OCI-LY1 (cell line): ENCODE data around the gene AFF1.

Source experiments
- H2AFZ ChIP-seq: fragments of 200-600 bp; sonication (generic), shearing (Covaris generic); 2 replicates; pipeline ENCODE4 v1.6.0; 2014; ENCODE audit warnings: antibody characterized with exemption, mild to moderate bottlenecking, low read length
- H3F3A ChIP-seq: fragments of 200-600 bp; sonication (generic), shearing (Covaris generic); 2 replicates; pipeline ENCODE4 v1.6.0; 2014; ENCODE audit warnings: mild to moderate bottlenecking, antibody characterized with exemption, low read length, moderate library complexity; ENCODE audit not compliant: insufficient read depth
- H3K27ac ChIP-seq: fragments of 200-600 bp; sonication (generic); 2 replicates; pipeline ENCODE4 v1.5.1; 2014; ENCODE audit warnings: low read length, mixed run types, mild to moderate bottlenecking, low read depth; ENCODE audit not compliant: poor library complexity, severe bottlenecking
- H3K27me3 ChIP-seq: fragments of 200-600 bp; sonication (generic); 2 replicates; pipeline ENCODE4 v1.6.0; 2014; ENCODE audit warnings: antibody characterized with exemption, mild to moderate bottlenecking, low read length, moderate library complexity; ENCODE audit not compliant: insufficient read depth
- H3K36me3 ChIP-seq: fragments of 200-600 bp; sonication (generic); 2 replicates; pipeline ENCODE4 v1.6.1; 2014; ENCODE audit warnings: mild to moderate bottlenecking, antibody characterized with exemption, low read length, moderate library complexity, mixed read lengths; ENCODE audit not compliant: insufficient read depth
- H3K4me1 ChIP-seq: fragments of 200-600 bp; sonication (generic); 2 replicates; pipeline ENCODE4 v1.5.1; 2014; ENCODE audit warnings: mild to moderate bottlenecking, low read length, moderate library complexity; ENCODE audit not compliant: insufficient read depth, severe bottlenecking
- H3K4me2 ChIP-seq: fragments of 200-600 bp; sonication (generic), shearing (Covaris generic); 2 replicates; pipeline ENCODE4 v1.6.1; 2014; ENCODE audit warnings: low read length
- H3K4me3 ChIP-seq: fragments of 200-600 bp; sonication (generic); 2 replicates; pipeline ENCODE4 v1.5.1; 2014; ENCODE audit warnings: low read length, low read depth, mild to moderate bottlenecking, mixed read lengths; ENCODE audit not compliant: poor library complexity, severe bottlenecking
- H3K79me2 ChIP-seq: fragments of 200-600 bp; shearing (Covaris generic); 2 replicates; pipeline ENCODE4 v1.6.1; 2016; ENCODE audit warnings: mixed run types, low read length, mixed read lengths; ENCODE audit not compliant: insufficient read depth
- H3K9ac ChIP-seq: fragments of 200-600 bp; sonication (generic), shearing (Covaris generic); 2 replicates; pipeline ENCODE4 v1.6.1; 2014; ENCODE audit warnings: mild to moderate bottlenecking, low read length, mixed read lengths
- H3K9me2 ChIP-seq: fragments of 200-600 bp; sonication (generic), shearing (Covaris generic); 2 replicates; pipeline ENCODE4 v1.6.1; 2014; ENCODE audit warnings: low read depth, mild to moderate bottlenecking, low read length, mixed read lengths
- H3K9me3 ChIP-seq: fragments of 200-600 bp; shearing (Covaris generic); 2 replicates; pipeline ENCODE4 v1.6.1; 2014; ENCODE audit warnings: low read length, mixed read lengths
- H4K20me1 ChIP-seq: fragments of 200-600 bp; sonication (generic), shearing (Covaris generic); 2 replicates; pipeline ENCODE4 v1.6.0; 2016; ENCODE audit warnings: mild to moderate bottlenecking, low read length; ENCODE audit not compliant: insufficient read depth
- EZH2 ChIP-seq: fragments of 200-600 bp; sonication (generic), shearing (Covaris generic); IDR thresholded peaks from 2 replicates; pipeline ENCODE4 v1.8.0; 2017; ENCODE audit warnings: borderline replicate concordance, mixed run types, mild to moderate bottlenecking, antibody characterized with exemption, low read length, moderate library complexity, mixed read lengths
- TF ChIP-seq, protein P1 (sequence below): fragments of 200-600 bp; sonication (generic), shearing (Covaris generic); IDR thresholded peaks from 2 replicates; pipeline ENCODE4 v1.5.1; 2017; ENCODE audit warnings: mild to moderate bottlenecking, antibody characterized with exemption, low read length, moderate library complexity, mixed read lengths

Gene AFF1

DNA sequence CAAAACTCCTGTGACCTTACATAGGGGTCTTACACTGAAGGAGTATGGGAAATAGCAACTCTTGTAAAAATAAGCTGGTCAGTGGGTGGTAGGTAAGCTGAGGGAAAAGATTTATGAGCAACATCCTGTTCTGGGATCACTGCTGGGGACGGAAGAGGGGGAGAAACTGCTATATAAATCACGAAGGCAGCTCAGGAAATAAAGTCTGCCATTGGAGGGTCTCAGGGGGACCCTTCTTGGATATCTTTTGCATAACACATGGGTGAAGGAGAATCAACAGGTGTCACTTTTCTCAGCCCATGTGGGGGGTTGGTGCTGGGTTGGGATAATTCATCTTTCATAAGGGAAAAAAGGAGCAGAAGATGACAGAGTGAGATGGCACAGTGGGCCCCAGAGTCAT is 33.7 kb downstream of the AFF1 start:
- Histone ChIP-seq H3K9me2 (no peaks in the 10 kb centered on the region), H3K4me2 (no peak overlapping the region), H4K20me1 (no peaks in the 10 kb centered on the region), H3K4me3 (no peak overlapping the region), H2AFZ (no peak overlapping the region), H3K9me3 (no peaks in the 10 kb centered on the region), H3K36me3 (no peaks in the 10 kb centered on the region), H3K27me3 (no peaks in the 10 kb centered on the region), H3F3A (no peaks in the 10 kb centered on the region), H3K4me1 (peaks cover 34% of the 10 kb centered on the region), H3K79me2 (no peaks in the 10 kb centered on the region), H3K27ac (no peak overlapping the region), H3K9ac (no peak overlapping the region)
- TF ChIP-seq EZH2: no peak
- TF ChIP-seq, protein P1, sequence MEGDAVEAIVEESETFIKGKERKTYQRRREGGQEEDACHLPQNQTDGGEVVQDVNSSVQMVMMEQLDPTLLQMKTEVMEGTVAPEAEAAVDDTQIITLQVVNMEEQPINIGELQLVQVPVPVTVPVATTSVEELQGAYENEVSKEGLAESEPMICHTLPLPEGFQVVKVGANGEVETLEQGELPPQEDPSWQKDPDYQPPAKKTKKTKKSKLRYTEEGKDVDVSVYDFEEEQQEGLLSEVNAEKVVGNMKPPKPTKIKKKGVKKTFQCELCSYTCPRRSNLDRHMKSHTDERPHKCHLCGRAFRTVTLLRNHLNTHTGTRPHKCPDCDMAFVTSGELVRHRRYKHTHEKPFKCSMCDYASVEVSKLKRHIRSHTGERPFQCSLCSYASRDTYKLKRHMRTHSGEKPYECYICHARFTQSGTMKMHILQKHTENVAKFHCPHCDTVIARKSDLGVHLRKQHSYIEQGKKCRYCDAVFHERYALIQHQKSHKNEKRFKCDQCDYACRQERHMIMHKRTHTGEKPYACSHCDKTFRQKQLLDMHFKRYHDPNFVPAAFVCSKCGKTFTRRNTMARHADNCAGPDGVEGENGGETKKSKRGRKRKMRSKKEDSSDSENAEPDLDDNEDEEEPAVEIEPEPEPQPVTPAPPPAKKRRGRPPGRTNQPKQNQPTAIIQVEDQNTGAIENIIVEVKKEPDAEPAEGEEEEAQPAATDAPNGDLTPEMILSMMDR: no peak

DNA sequence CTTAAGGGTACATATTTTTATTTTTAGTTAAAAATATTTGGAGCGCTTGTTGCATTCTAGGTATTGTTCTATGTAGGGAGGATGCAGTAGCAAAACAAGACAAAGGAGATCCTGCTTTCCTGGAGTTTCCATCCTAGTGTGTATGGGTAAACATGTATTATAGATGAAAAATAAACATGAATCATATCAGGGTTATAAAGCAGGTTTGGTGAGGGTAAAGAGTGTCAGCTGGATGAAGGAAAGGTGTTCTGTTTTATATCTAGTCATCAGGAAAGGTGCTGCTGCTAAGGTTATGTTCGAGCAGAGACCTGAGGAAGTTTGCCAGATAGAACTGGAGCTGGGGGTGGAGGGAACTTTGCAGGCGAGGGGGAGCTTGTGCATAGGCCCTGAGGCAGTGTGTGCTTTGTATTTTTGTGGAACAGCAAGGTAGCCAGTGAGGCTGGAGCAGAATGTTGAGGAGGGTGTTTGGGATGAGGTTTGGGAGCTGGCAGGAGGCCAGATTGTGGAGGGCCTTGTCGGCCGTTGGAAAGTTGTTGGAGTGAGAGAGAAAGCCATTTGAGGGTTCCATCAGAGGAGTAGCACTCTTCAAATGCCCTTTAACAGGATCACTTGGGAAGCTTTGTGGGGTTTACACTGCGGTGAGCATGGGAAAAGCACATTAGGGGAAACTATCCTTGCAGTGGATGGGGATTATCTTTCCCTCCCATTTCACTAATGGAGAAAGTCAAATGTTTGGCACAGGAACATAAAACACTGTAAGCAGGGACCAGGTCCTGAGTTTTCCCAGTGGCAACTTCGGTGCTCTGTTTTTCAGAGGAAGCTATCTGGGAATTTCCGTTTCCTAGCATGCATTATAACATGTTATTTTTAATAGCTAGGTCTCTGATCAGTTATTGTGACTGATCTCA is 35.9 kb downstream of the AFF1 start:
- Histone ChIP-seq H3K36me3 (no peaks in the 10 kb centered on the region), H3K4me3 (no peak overlapping the region), H3K9me2 (no peaks in the 10 kb centered on the region), H3K27me3 (no peaks in the 10 kb centered on the region), H3K79me2 (no peaks in the 10 kb centered on the region), H2AFZ (no peak overlapping the region), H3F3A (no peaks in the 10 kb centered on the region), H4K20me1 (no peaks in the 10 kb centered on the region), H3K9ac (no peak overlapping the region), H3K4me2 (no peak overlapping the region), H3K9me3 (no peaks in the 10 kb centered on the region), H3K27ac (no peak overlapping the region), H3K4me1 (peaks cover 21% of the 10 kb centered on the region)
- no peak for TF ChIP-seq EZH2
- TF ChIP-seq, protein P1: no peak

DNA sequence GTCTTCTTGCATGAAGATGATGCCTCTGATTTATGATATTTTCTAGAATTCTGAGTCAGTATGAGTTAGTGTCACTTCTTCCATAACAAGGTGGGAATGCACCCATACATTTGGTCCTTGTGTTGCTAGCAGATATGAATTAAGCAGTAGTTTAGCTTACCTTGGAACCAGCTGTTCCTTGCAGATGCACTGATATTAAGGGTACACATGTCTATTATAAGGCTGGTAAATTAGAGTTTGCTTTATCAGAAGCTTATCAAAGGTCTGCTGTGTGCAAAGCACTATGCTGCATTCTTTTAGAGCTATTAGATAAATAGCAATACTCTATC is 36.5 kb downstream of the AFF1 start:
- Histone ChIP-seq H3K36me3 (no peaks in the 10 kb centered on the region), H3K27ac (no peak overlapping the region), H3K4me1 (peaks cover 19% of the 10 kb centered on the region), H3K9me3 (no peaks in the 10 kb centered on the region), H4K20me1 (no peaks in the 10 kb centered on the region), H3F3A (no peaks in the 10 kb centered on the region), H3K27me3 (no peaks in the 10 kb centered on the region), H3K79me2 (no peaks in the 10 kb centered on the region), H3K4me2 (no peak overlapping the region), H3K9me2 (no peaks in the 10 kb centered on the region), H2AFZ (no peak overlapping the region), H3K4me3 (no peak overlapping the region), H3K9ac (no peak overlapping the region)
- no peak for TF ChIP-seq EZH2
- TF ChIP-seq, protein P1: no peak
